Left lung (tissue), 10 donors: ENCODE data around the gene CETN2. TPM values are rescaled to one million over a fixed set of nuclear protein-coding genes. Genes with fewer than 3 reads are reported as not detected.

Experiments used
- ATAC-seq: fragments of 200-7000 bp; cut with Tn5 transposase; one replicate; pipeline ENCODE4 v1.9.1; 2020; ENCODE audit warnings: moderate library complexity
- DNase-seq, 4 donors: peaks; one replicate each; pipeline ENCODE4 v3.0.0-alpha.2; 2013 to 2020
- H3K27ac ChIP-seq, 2 donors: fragments of 200-600 bp; sonication (generic) in 1 of 2; one replicate each; pipeline versions ENCODE4 v1.5.0 to v1.8.0; 2020 to 2021
- H3K27me3 ChIP-seq, 2 donors: fragments of 200-600 bp; sonication (generic) in 1 of 2; one replicate each; pipeline versions ENCODE4 v1.5.0 to v1.8.0; 2020 to 2021
- H3K36me3 ChIP-seq, 2 donors: fragments of 200-600 bp; sonication (generic) in 1 of 2; one replicate each; pipeline versions ENCODE4 v1.5.0 to v1.8.0; 2020 to 2021
- H3K4me1 ChIP-seq, 2 donors: fragments of 200-600 bp; one replicate each; pipeline ENCODE4 v1.8.0; 2021
- H3K4me3 ChIP-seq, 2 donors: fragments of 200-600 bp; sonication (generic) in 1 of 2; one replicate each; pipeline versions ENCODE4 v1.5.0 to v1.8.0; 2020 to 2021; ENCODE audit warnings: mild to moderate bottlenecking in 1 of 2
- H3K9me3 ChIP-seq, 2 donors: fragments of 200-600 bp; sonication (generic) in 1 of 2; one replicate each; pipeline versions ENCODE4 v1.5.0 to v1.8.0; 2020 to 2021
- CTCF ChIP-seq, 2 donors: fragments of 200-600 bp; sonication (generic) in 1 of 2; IDR thresholded peaks; one replicate each; pipeline versions ENCODE4 v1.5.0 to v1.8.0; 2021; ENCODE audit warnings: antibody characterized with exemption in 2 of 2
- intact Hi-C, 2 donors: fragments of 100-400 bp; cut with DNase I; formaldehyde crosslinking; loops; one replicate each; pipeline versions ENCODE4 v1.11.2 to v1.14.2; 2022
- polyA plus RNA-seq, 6 donors: library from polyadenylated mRNA; unstranded; fragments of 120-200 nt; gene quantifications; one replicate each; pipeline ENCODE4 v1.2.1, GENCODE V29; 2013; ENCODE audit not compliant: insufficient read length in 6 of 6
- total RNA-seq, 2 donors: library from RNA; stranded (reverse); fragmentation: NEBNext Ultra II Directional; extraction: Animal tissue kit (Norgen Biotek cat#: 25700); gene quantifications; one replicate each; pipeline ENCODE4 v1.2.1, GENCODE V29; 2021
- donor health status: DM: no; HTN: yes; CAD: no.
- donor health status: DM: no; HTN: no; CAD: no.

CETN2 gene
- total and polyA plus RNA-seq, 8 donors = 33.5 to 94.4 (median 79.7) TPM

DNA sequence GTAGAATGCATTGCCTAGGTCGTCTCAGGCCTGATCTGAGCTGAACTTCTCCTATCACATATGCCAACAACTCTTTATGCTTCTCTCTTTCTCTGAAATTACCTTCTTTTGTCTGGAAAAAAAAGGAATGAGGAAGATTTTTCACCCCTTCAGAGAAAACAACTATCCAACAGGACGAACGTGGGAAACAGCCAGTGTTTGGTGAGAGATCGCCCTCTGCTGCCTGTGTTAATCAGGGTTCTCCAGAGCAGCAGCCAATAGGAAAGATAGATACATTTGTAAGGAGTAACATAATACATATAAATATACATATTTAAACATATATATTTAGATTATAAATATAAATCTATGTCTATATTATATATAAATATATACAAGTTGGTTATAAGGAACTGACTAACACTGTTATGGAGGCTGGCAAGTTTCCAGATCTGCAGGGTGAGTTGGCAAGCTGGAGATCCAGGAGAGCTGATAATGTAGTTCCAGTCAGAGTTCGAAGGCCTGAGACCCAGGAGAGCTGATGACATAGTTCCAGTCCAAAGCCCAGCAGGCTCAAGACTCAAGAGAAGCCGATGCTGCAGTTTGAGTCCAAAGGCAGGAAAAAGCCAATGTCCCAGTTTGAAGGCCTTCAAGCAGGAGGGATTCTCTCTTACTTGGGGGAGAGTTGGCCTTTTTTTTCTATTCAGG is 13.3 kb downstream of the CETN2 start:
- H3K4me3 ChIP-seq = no peak overlapping the region
- no peak overlapping the region for H3K27ac ChIP-seq
- H3K4me1 ChIP-seq = no peaks in the 10 kb centered on the region
- TF ChIP-seq CTCF (IDR thresholded peaks at IDR 0.05) = peak in 1 of 2 donors; percentile 12
- H3K36me3 ChIP-seq = no peaks in the 10 kb centered on the region
- no peaks in the 10 kb centered on the region for H3K27me3 ChIP-seq
- intact Hi-C loops = no loop called here
- DNase-seq = peak in 1 of 4 donors; percentile 15
- no peaks in the 10 kb centered on the region for H3K9me3 ChIP-seq
- ATAC-seq = peak; percentile 50

GRCh38 chrX:152814048-152814447 is 16.5 kb downstream of the CETN2 start:
- Histone ChIP-seq H3K9me3 (no peaks in the 10 kb centered on the region), H3K36me3 (no peaks in the 10 kb centered on the region), H3K4me1 (no peaks in the 10 kb centered on the region), H3K4me3 (no peak overlapping the region), H3K27ac (no peak overlapping the region), H3K27me3 (no peaks in the 10 kb centered on the region)
- DNase-seq = no peak
- ATAC-seq = no peak
- intact Hi-C loops = no loop called here
- no peak for TF ChIP-seq CTCF (IDR thresholded peaks at IDR 0.05)

GRCh38 chrX:152813206-152813605 is 17.4 kb downstream of the CETN2 start:
- no peak for ATAC-seq
- no peak overlapping the region for H3K27ac ChIP-seq
- no peak for DNase-seq
- TF ChIP-seq CTCF (IDR thresholded peaks at IDR 0.05) = no peak
- H3K4me1 ChIP-seq = no peaks in the 10 kb centered on the region
- intact Hi-C loops = no loop called here
- no peaks in the 10 kb centered on the region for H3K27me3 ChIP-seq
- no peaks in the 10 kb centered on the region for H3K9me3 ChIP-seq
- H3K36me3 ChIP-seq = no peaks in the 10 kb centered on the region
- no peak overlapping the region for H3K4me3 ChIP-seq

GRCh38 chrX:152810403-152810802 is 20.2 kb downstream of the CETN2 start:
- H3K36me3 ChIP-seq = no peaks in the 10 kb centered on the region
- no peak for DNase-seq
- H3K9me3 ChIP-seq = no peaks in the 10 kb centered on the region
- no peaks in the 10 kb centered on the region for H3K4me1 ChIP-seq
- H3K27me3 ChIP-seq = no peaks in the 10 kb centered on the region
- intact Hi-C loops = no loop called here
- H3K27ac ChIP-seq = no peak overlapping the region
- no peak for ATAC-seq
- TF ChIP-seq CTCF (IDR thresholded peaks at IDR 0.05) = no peak
- no peak overlapping the region for H3K4me3 ChIP-seq

DNA sequence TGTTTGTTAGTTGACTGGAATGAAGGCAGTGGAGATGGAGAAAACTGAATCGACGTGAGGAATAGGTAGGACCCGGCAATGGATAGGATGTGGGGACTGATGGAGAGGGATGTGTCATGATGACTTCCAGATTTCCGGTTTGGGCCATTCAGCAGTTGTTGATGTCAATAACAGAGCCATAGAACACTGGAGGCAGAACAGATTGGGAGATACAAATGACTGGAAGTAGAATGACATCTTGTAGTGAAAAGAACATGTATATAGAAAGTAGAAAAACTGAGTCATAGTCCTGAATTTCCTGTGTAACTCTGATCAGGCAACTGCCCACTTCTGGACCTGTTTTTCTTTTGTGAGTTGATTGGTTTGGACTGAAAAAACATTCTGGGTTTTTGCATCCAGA is 24.5 kb downstream of the CETN2 start:
- DNase-seq (no peak), ATAC-seq (no peak)
- no peaks in the 10 kb centered on the region for H3K4me1 ChIP-seq
- no peak overlapping the region for H3K27ac ChIP-seq
- no peak overlapping the region for H3K4me3 ChIP-seq
- H3K36me3 ChIP-seq = no peaks in the 10 kb centered on the region
- TF ChIP-seq CTCF (IDR thresholded peaks at IDR 0.05) = no peak
- intact Hi-C loops = no loop called here
- H3K9me3 ChIP-seq = no peaks in the 10 kb centered on the region
- H3K27me3 ChIP-seq = no peaks in the 10 kb centered on the region
